GM12878 (cell line): Measurements from ENCODE around the gene NUP62. TPM values are rescaled to one million over a fixed set of nuclear protein-coding genes. Genes with fewer than 3 reads are reported as not detected.

ENCODE experiments used
- BACH1 ChIP-seq: fragments of 450-650 bp; IDR thresholded peaks from 2 replicates; pipeline ENCODE4 v1.6.1; 2017; ENCODE audit warnings: mild to moderate bottlenecking, borderline replicate concordance
- FOXM1 ChIP-seq: IDR thresholded peaks from 2 replicates; pipeline ENCODE4 v1.6.1; 2012; ENCODE audit warnings: low read depth, mild to moderate bottlenecking, inconsistent platforms, low read length, moderate library complexity
- HDAC2 ChIP-seq: fragments of 200-600 bp; sonication (generic); IDR thresholded peaks from 2 replicates; pipeline ENCODE4 v1.6.1; 2017
- IRF4 ChIP-seq: IDR thresholded peaks from 2 replicates; pipeline ENCODE4 v1.6.1; 2011; ENCODE audit warnings: low read depth, low read length
- JUNB ChIP-seq: IDR thresholded peaks from 2 replicates; pipeline ENCODE4 v1.6.1; 2016; ENCODE audit warnings: antibody characterized with exemption, mild to moderate bottlenecking
- KAT2A ChIP-seq: conservative IDR thresholded peaks from 2 replicates; pipeline ENCODE4 v1.6.1; 2011; ENCODE audit warnings: low read depth, low read length; ENCODE audit not compliant: control insufficient read depth
- MTA3 ChIP-seq: IDR thresholded peaks from 2 replicates; pipeline ENCODE4 v1.6.1; 2012; ENCODE audit warnings: low read length, inconsistent platforms, borderline replicate concordance
- NFIC ChIP-seq: IDR thresholded peaks from 2 replicates; pipeline ENCODE4 v1.6.1; 2012; ENCODE audit warnings: low read depth, mild to moderate bottlenecking, inconsistent platforms, low read length, moderate library complexity
- NR2C1 ChIP-seq: fragments of 450-650 bp; IDR thresholded peaks from 2 replicates; pipeline ENCODE4 v1.6.1; 2017; ENCODE audit warnings: antibody characterized with exemption, mild to moderate bottlenecking, moderate library complexity
- PAX5 ChIP-seq: IDR thresholded peaks from 2 replicates; pipeline ENCODE4 v1.6.1; 2011; ENCODE audit warnings: low read depth, low read length, borderline replicate concordance
- POU2F2 ChIP-seq: IDR thresholded peaks from 3 replicates; pipeline ENCODE4 v1.6.1; 2011; ENCODE audit warnings: low read depth, mild to moderate bottlenecking, low read length, borderline replicate concordance
- RELA ChIP-seq: fragments of 450-650 bp; IDR thresholded peaks from 2 replicates; pipeline ENCODE4 v1.8.0; 2014; ENCODE audit warnings: borderline replicate concordance; ENCODE audit not compliant: partially characterized antibody
- SREBF2 ChIP-seq: IDR thresholded peaks from 2 replicates; pipeline ENCODE4 v1.6.1; 2012; ENCODE audit warnings: mild to moderate bottlenecking, low read length
- TBL1XR1 ChIP-seq: IDR thresholded peaks from 2 replicates; pipeline ENCODE4 v1.6.1; 2012; ENCODE audit warnings: low read depth, low read length, improper control_type of control experiment
- ZZZ3 ChIP-seq: IDR thresholded peaks from 2 replicates; pipeline ENCODE4 v1.6.1; 2011; ENCODE audit warnings: low read depth; ENCODE audit not compliant: control insufficient read depth, insufficient read length
- polyA plus RNA-seq, 11 experiments: library from polyadenylated mRNA; depleted of rRNA in 4 of 11; unstranded in 6 of 11; stranded (reverse) in 5 of 11; fragments of >200 nt; fragmentation: Nextera tagmentation in 4 of 11; fragmentation: Illumina TruSeq in 1 of 11; extraction: Ambion mirVana in 4 of 11; extraction: Trizol in 1 of 11; gene quantifications; 1 replicate in 1 of 11; 2 replicates in 10 of 11; pipeline versions ENCODE4 v1.2.1 to v1.2.3, GENCODE V29; 2011 to 2016; ENCODE audit warnings: inconsistent platforms in 2 of 11, missing spikeins in 2 of 11, low read depth in 1 of 11
- total RNA-seq, 4 experiments: library from RNA; depleted of rRNA in 3 of 4; stranded (reverse); fragments of >200 nt in 3 of 4; fragmentation: Illumina TruSeq in 1 of 4; extraction: Trizol in 1 of 4; gene quantifications; 2 replicates each; pipeline versions ENCODE4 v1.2.1 to v1.2.3, GENCODE V29; 2013 to 2021
- TF ChIP-seq, protein P1 (sequence below): IDR thresholded peaks from 2 replicates; pipeline ENCODE4 v1.6.1; 2012; ENCODE audit warnings: improper control_type of control experiment, low read depth, low read length; ENCODE audit not compliant: insufficient replicate concordance
- TF ChIP-seq, protein P2 (sequence below): fragments of 450-650 bp; IDR thresholded peaks from 2 replicates; pipeline ENCODE4 v1.6.1; 2014; ENCODE audit warnings: mild to moderate bottlenecking
- TF ChIP-seq, protein P3 (sequence below): fragments of 150-350 bp; IDR thresholded peaks from 2 replicates; pipeline ENCODE4 v1.6.1; 2014; ENCODE audit warnings: mild to moderate bottlenecking, low read depth, low read length

NUP62 gene
- total and polyA plus RNA-seq, 10 of the 15 experiments (the other 5 are each of a cell fraction or from before 2014, with no cell fraction given) = 19.5 to 110 (median 66.9) TPM

DNA sequence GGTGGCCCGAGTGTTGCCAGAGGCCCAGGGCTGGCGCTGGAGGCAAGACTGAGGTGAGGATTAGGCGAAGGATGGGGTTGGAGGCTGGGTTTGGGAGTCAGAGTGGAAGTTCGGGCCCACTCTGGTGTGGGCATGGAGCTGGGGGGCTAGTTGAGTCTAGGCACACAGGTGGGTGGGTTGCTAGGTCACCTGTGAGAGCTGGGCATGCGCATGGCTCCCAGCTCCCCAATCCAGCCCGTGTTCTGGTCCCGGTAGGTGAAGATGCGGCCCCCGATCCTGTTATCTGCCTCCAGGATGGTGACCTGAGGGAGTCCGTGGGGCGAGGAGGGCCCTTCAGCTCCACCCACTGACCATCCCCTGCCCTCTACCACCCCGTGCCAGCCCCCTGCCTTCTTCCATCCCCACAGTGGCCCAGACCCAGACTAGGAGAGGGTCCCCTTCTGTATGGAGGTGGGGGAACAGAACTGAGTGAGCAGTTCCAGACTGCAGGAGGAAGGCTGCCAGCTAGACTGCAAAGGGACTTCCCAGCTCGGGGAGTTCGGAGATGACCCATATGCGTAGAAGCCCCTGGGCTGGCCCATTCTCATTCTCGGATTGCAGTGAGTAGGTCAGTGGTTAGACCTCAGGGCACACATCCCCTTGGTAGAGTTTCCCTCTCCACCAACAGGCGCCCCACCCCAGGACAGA lies 34.3 kb downstream of the NUP62 start (continued):
- TF ChIP-seq, protein P1, sequence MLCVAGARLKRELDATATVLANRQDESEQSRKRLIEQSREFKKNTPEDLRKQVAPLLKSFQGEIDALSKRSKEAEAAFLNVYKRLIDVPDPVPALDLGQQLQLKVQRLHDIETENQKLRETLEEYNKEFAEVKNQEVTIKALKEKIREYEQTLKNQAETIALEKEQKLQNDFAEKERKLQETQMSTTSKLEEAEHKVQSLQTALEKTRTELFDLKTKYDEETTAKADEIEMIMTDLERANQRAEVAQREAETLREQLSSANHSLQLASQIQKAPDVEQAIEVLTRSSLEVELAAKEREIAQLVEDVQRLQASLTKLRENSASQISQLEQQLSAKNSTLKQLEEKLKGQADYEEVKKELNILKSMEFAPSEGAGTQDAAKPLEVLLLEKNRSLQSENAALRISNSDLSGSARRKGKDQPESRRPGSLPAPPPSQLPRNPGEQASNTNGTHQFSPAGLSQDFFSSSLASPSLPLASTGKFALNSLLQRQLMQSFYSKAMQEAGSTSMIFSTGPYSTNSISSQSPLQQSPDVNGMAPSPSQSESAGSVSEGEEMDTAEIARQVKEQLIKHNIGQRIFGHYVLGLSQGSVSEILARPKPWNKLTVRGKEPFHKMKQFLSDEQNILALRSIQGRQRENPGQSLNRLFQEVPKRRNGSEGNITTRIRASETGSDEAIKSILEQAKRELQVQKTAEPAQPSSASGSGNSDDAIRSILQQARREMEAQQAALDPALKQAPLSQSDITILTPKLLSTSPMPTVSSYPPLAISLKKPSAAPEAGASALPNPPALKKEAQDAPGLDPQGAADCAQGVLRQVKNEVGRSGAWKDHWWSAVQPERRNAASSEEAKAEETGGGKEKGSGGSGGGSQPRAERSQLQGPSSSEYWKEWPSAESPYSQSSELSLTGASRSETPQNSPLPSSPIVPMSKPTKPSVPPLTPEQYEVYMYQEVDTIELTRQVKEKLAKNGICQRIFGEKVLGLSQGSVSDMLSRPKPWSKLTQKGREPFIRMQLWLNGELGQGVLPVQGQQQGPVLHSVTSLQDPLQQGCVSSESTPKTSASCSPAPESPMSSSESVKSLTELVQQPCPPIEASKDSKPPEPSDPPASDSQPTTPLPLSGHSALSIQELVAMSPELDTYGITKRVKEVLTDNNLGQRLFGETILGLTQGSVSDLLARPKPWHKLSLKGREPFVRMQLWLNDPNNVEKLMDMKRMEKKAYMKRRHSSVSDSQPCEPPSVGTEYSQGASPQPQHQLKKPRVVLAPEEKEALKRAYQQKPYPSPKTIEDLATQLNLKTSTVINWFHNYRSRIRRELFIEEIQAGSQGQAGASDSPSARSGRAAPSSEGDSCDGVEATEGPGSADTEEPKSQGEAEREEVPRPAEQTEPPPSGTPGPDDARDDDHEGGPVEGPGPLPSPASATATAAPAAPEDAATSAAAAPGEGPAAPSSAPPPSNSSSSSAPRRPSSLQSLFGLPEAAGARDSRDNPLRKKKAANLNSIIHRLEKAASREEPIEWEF = peak; percentile 24
- TF ChIP-seq FOXM1 (no peak), PAX5 (peak; percentile 77; the same call in 1 of the 2 replicates), HDAC2 (no peak), SREBF2 (no peak), MTA3 (0 out of 2 replicates have a peak, but pooled peaks have one; percentile 44), NR2C1 (no peak), IRF4 (peak; percentile 64; the same call in 1 of the 2 replicates), TBL1XR1 (0 out of 2 replicates have a peak, but pooled peaks have one; percentile 35), ZZZ3 (no peak), KAT2A (no peak), RELA (peak; percentile 94), POU2F2 (no peak; the same call in 2 of the 3 replicates), JUNB (peak; percentile 45; the same call in 1 of the 2 replicates), NFIC (peak; percentile 50; the same call in 1 of the 2 replicates), BACH1 (0 out of 2 replicates have a peak, but pooled peaks have one; percentile 33)
- TF ChIP-seq, protein P2, sequence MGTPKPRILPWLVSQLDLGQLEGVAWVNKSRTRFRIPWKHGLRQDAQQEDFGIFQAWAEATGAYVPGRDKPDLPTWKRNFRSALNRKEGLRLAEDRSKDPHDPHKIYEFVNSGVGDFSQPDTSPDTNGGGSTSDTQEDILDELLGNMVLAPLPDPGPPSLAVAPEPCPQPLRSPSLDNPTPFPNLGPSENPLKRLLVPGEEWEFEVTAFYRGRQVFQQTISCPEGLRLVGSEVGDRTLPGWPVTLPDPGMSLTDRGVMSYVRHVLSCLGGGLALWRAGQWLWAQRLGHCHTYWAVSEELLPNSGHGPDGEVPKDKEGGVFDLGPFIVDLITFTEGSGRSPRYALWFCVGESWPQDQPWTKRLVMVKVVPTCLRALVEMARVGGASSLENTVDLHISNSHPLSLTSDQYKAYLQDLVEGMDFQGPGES = no peak
- TF ChIP-seq, protein P3, sequence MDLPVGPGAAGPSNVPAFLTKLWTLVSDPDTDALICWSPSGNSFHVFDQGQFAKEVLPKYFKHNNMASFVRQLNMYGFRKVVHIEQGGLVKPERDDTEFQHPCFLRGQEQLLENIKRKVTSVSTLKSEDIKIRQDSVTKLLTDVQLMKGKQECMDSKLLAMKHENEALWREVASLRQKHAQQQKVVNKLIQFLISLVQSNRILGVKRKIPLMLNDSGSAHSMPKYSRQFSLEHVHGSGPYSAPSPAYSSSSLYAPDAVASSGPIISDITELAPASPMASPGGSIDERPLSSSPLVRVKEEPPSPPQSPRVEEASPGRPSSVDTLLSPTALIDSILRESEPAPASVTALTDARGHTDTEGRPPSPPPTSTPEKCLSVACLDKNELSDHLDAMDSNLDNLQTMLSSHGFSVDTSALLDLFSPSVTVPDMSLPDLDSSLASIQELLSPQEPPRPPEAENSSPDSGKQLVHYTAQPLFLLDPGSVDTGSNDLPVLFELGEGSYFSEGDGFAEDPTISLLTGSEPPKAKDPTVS = no peak
